Endothelial cell of umbilical vein (primary cell): Measurements from ENCODE around the gene PPIL1. TPM values are rescaled to one million over a fixed set of nuclear protein-coding genes. Genes with fewer than 3 reads are reported as not detected.

Experiments used
- BruUV-seq: library from RNA; stranded (reverse); fragments of 400-500 nt; replicated peaks from 2 replicates; lab custom pipeline; 2021; lab: Mats Ljungman, UMichigan
- CTCF ChIA-PET: fragments of 300-600, 350-600 bp; sonication (Branson Sonifier 250); formaldehyde crosslinking; loops from one replicate; lab custom pipeline; 2021; ENCODE audit warnings: antibody characterized with exemption, inconsistent platforms; lab: Charles Lee
- POLR2A ChIA-PET: fragments of 300-600, 350-600 bp; sonication (Branson Sonifier 250); formaldehyde crosslinking; loops from one replicate; lab custom pipeline; 2021; ENCODE audit warnings: antibody characterized with exemption, inconsistent platforms; lab: Charles Lee
- DNase-seq: peaks from one replicate; pipeline ENCODE4 v3.0.0-alpha.2; 2011; ENCODE audit warnings: low read depth, low spot score
- FAIRE-seq: peaks from 2 replicates; lab custom pipeline; 2011; peaks lifted over from hg19 to GRCh38; lab: Jason Lieb, UNC
- H2AFZ ChIP-seq: 2 replicates; pipeline ENCODE4 v1.6.0; 2012; ENCODE audit warnings: low read depth, low read length, control low read depth, inconsistent platforms
- H3K27ac ChIP-seq: 2 replicates; pipeline ENCODE4 v1.5.1; 2011; ENCODE audit warnings: low read depth, mild to moderate bottlenecking, control low read depth, low read length, moderate library complexity; ENCODE audit not compliant: insufficient read depth
- H3K27me3 ChIP-seq, 2 experiments: 2 replicates each; pipeline versions ENCODE4 v1.6.0 to v1.6.1; 2011; ENCODE audit warnings: low read length in 2 of 2, mixed read lengths in 1 of 2; ENCODE audit not compliant: control insufficient read depth in 2 of 2, insufficient read depth in 2 of 2
- H3K36me3 ChIP-seq, 2 experiments: 2 replicates in 1 of 2; 3 replicates in 1 of 2; pipeline ENCODE4 v1.5.1; 2011; ENCODE audit warnings: low read length in 2 of 2, mild to moderate bottlenecking in 1 of 2, moderate library complexity in 1 of 2; ENCODE audit not compliant: control insufficient read depth in 2 of 2, insufficient read depth in 2 of 2; ENCODE audit errors: extremely low read depth in 1 of 2
- H3K4me1 ChIP-seq: 3 replicates; pipeline ENCODE4 v1.5.1; 2011; ENCODE audit warnings: mild to moderate bottlenecking, low read length; ENCODE audit not compliant: control insufficient read depth, insufficient read depth; ENCODE audit errors: extremely low read depth
- H3K4me2 ChIP-seq: 2 replicates; pipeline ENCODE4 v1.6.1; 2011; ENCODE audit warnings: low read length, control low read depth, mixed read lengths; ENCODE audit not compliant: insufficient read depth
- H3K4me3 ChIP-seq, 3 experiments: fragments of 200-600 bp in 1 of 3; sonication (generic), shearing (Covaris generic) in 1 of 3; replicated peaks in 1 of 3; 2 replicates each; pipeline ENCODE4 v1.5.1; 2011 to 2016; ENCODE audit warnings: control low read depth in 3 of 3, low read length in 3 of 3, mild to moderate bottlenecking in 2 of 3, inconsistent platforms in 1 of 3, low read depth in 1 of 3, moderate library complexity in 1 of 3; ENCODE audit not compliant: insufficient read depth in 1 of 3
- H3K79me2 ChIP-seq: 2 replicates; pipeline ENCODE4 v1.6.0; 2012; ENCODE audit warnings: low read length, inconsistent platforms; ENCODE audit not compliant: control insufficient read depth, insufficient read depth
- H3K9ac ChIP-seq: replicated peaks from 2 replicates; pipeline ENCODE3; 2011; ENCODE audit warnings: low read length, control low read depth; ENCODE audit not compliant: insufficient read depth; ENCODE audit errors: extremely low read depth
- H3K9me1 ChIP-seq: replicated peaks from 3 replicates; pipeline ENCODE4 v1.6.0; 2011; ENCODE audit warnings: mild to moderate bottlenecking, low read length; ENCODE audit not compliant: control insufficient read depth, insufficient read depth; ENCODE audit errors: extremely low read depth
- H3K9me3 ChIP-seq: replicated peaks from 2 replicates; pipeline ENCODE4 v1.5.1; 2012; ENCODE audit warnings: low read length, inconsistent platforms; ENCODE audit not compliant: control insufficient read depth, insufficient read depth
- H4K20me1 ChIP-seq: replicated peaks from 2 replicates; pipeline ENCODE3; 2011; ENCODE audit warnings: mild to moderate bottlenecking, low read length; ENCODE audit not compliant: control insufficient read depth, insufficient read depth; ENCODE audit errors: extremely low read depth
- CTCF ChIP-seq, 2 donors: IDR thresholded peaks; 1 replicate in 1 of 2; 2 replicates in 1 of 2; pipeline ENCODE4 v1.5.1; 2011; ENCODE audit warnings: low read length in 2 of 2, mild to moderate bottlenecking in 2 of 2, moderate library complexity in 2 of 2, control low read depth in 1 of 2, inconsistent platforms in 1 of 2, low read depth in 1 of 2; ENCODE audit not compliant: insufficient read depth in 1 of 2; ENCODE audit errors: extremely low read depth in 1 of 2
- EZH2 ChIP-seq: IDR thresholded peaks from 2 replicates; pipeline ENCODE4 v1.6.1; 2012; ENCODE audit warnings: borderline replicate concordance, low read depth, mild to moderate bottlenecking, moderate library complexity, low read length, inconsistent platforms; ENCODE audit not compliant: severe bottlenecking
- FOS ChIP-seq: IDR thresholded peaks from 2 replicates; pipeline ENCODE4 v1.6.1; 2011; ENCODE audit warnings: mild to moderate bottlenecking, low read length, moderate library complexity, borderline replicate concordance; ENCODE audit not compliant: insufficient read depth
- GATA2 ChIP-seq: IDR thresholded peaks from 2 replicates; pipeline ENCODE4 v1.7.0; 2011; ENCODE audit warnings: low read depth, mild to moderate bottlenecking, moderate library complexity, mixed read lengths, low read length; ENCODE audit not compliant: insufficient read length, insufficient read depth
- JUN ChIP-seq: IDR thresholded peaks from 2 replicates; pipeline ENCODE4 v1.6.1; 2011; ENCODE audit warnings: borderline replicate concordance, low read depth; ENCODE audit not compliant: insufficient read length, insufficient read depth
- MYC ChIP-seq: IDR thresholded peaks from one replicate; pipeline ENCODE4 v1.6.1; 2011; ENCODE audit warnings: mild to moderate bottlenecking, low read depth, low read length
- POLR2A ChIP-seq: IDR thresholded peaks from 2 replicates; pipeline ENCODE4 v1.6.1; 2012; ENCODE audit warnings: low read depth, mild to moderate bottlenecking, control low read depth, low read length
- POLR2AphosphoS5 ChIP-seq: IDR thresholded peaks from 2 replicates; pipeline ENCODE4 v1.6.1; 2012; ENCODE audit warnings: low read depth, mild to moderate bottlenecking, control low read depth, low read length, moderate library complexity; ENCODE audit not compliant: insufficient read depth
- dilution Hi-C: fragments of 300-500 bp; cut with MboI; formaldehyde crosslinking; loops from one replicate; pipeline ENCODE4 v1.15.0; 2019; ENCODE audit warnings: low sequenced_read_pairs; ENCODE audit not compliant: extremely low pct_ligation_motif_present
- intact Hi-C: fragments of 100-400 bp; cut with micrococcal nuclease; formaldehyde crosslinking; loops from one replicate; pipeline ENCODE4 v1.10.0; 2022
- polyA plus RNA-seq, 4 experiments: library from polyadenylated mRNA; depleted of rRNA in 3 of 4; stranded (reverse) in 3 of 4; unstranded in 1 of 4; fragments of >200 nt; gene quantifications; 2 replicates each; pipeline versions ENCODE4 v1.2.1 to v1.2.3, GENCODE V29; 2011 to 2012; ENCODE audit warnings: missing spikeins in 1 of 4
- total RNA-seq: library from RNA; stranded (reverse); gene quantifications from 2 replicates; pipeline ENCODE4 v1.2.3, GENCODE V29; 2021
- TF ChIP-seq, protein P1 (sequence below): IDR thresholded peaks from 2 replicates; pipeline ENCODE4 v1.6.1; 2011; ENCODE audit not compliant: insufficient read depth, insufficient read length

Gene PPIL1
- total and polyA plus RNA-seq, 2 donors (not counting 3 experiments of a cell fraction or from before 2014, with no cell fraction given): 28.6 to 35.6 TPM

- intact Hi-C loops: no loop called here
- H3K36me3 ChIP-seq: peaks cover 6 to 10% of the 10 kb centered on the region in 2 experiments
- no peak overlapping the region for H3K9ac ChIP-seq
- H3K4me3 ChIP-seq: no peak overlapping the region
- POLR2A ChIA-PET: no interaction called here
- FAIRE-seq (no peak), DNase-seq (no peak)
- H3K9me3 ChIP-seq: no peaks in the 10 kb centered on the region
- no peak overlapping the region for H3K4me2 ChIP-seq
- TF ChIP-seq POLR2A (no peak), POLR2AphosphoS5 (no peak), MYC (no peak), JUN (no peak), FOS (no peak), CTCF (IDR thresholded peaks at IDR 0.05; ENCODE audit: extremely low read depth in 1 of 2, insufficient read depth in 1 of 2, low read depth in 1 of 2, low read length in 2 of 2) (no peak), EZH2 (no peak), GATA2 (no peak)
- TF ChIP-seq, protein P1, sequence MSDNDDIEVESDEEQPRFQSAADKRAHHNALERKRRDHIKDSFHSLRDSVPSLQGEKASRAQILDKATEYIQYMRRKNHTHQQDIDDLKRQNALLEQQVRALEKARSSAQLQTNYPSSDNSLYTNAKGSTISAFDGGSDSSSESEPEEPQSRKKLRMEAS: no peak
- no peaks in the 10 kb centered on the region for H3K79me2 ChIP-seq
- BruUV-seq: no TSS peak
- dilution Hi-C loops: no loop called here
- CTCF ChIA-PET: interaction anchor here (1.1 to 3.9 kb wide), 4 partner anchors 10 to 114 kb away, joined by 3 to 13 read pairs (median 6); no protein-coding TSS in a partner anchor
- no peak overlapping the region for H2AFZ ChIP-seq
- no peaks in the 10 kb centered on the region for H4K20me1 ChIP-seq
- no peak overlapping the region for H3K27ac ChIP-seq
- H3K4me1 ChIP-seq: peaks cover 5% of the 10 kb centered on the region
- no peaks in the 10 kb centered on the region for H3K27me3 ChIP-seq
- H3K9me1 ChIP-seq: no peaks in the 10 kb centered on the region
Observed at GRCh38 chr6:36904114-36904513, 29.5 kb upstream of the PPIL1 start.
